Activated T-cell treated with anti-CD3 and anti-CD28 coated beads for 1 hour (primary cell): ENCODE measurements around the gene PCDHGC3.
"Not testable (repeated sequence)": the region's sequence is repeated elsewhere in the genome, so short reads cannot be mapped to it uniquely, and the experiment has no call there.

ENCODE experiments used
- DNase-seq: peaks from one replicate; pipeline ENCODE4 v3.0.0-alpha.2; 2020; ENCODE audit warnings: low read depth

PCDHGC3 gene

DNA sequence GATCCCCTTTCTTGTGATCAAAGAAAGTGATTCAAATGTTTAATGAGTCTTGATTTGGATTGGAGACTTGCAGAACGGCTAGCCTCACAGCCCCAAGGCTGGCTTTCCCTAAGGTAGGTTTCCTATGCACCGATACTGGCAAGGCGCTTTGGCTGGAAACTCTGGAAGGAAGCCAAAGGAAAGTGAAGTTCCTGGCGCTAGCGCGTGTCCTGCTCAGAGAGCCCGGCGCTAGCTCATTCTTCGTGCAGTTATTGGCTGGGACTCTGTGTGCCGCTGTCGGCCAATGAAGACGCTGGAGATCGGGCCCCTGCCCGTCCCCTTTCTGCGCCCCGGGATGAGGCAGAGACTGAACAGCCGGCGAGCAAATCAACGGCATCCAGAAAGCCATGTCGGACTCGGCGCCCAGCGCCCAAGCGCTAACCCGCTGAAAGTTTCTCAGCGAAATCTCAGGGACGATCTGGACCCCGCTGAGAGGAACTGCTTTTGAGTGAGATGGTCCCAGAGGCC is at the start of gene PCDHGC3:
PCDHGC3 (plus strand) TSS at position 342 of the 507 bp plus-strand sequence; CDS start at position 493, 151 bp downstream.
- DNase-seq: no peak

DNA sequence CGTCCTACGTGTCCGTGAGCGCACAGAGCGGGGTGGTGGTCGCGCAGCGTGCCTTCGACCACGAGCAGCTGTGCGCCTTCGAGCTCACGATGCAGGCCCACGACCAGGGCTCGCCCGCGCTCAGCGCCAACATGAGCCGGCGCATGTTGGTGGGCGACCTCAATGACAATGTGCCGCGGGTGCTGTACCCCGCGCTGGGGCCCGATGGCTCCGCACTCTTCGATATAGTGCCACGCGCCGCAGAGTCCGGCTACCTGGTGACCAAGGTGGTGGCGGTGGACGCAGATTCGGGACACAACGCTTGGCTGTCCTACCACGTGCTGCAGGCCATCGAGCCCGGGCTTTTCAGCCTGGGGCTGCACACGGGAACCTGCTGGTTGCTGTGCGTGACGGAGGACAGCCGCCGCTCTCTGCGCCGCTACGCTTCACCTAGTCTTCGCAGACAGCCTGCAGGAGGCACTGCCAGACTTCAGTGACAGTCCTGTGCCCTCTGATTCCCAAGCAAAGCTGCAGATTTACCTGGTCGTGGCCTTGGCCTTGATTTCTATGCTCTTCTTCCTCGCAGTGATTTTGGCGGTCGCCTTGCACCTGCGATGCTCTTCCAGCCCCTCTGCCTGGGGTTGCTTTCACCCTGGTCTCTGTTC is 47.9 kb upstream of the PCDHGC3 start:
- DNase-seq: no peak

DNA sequence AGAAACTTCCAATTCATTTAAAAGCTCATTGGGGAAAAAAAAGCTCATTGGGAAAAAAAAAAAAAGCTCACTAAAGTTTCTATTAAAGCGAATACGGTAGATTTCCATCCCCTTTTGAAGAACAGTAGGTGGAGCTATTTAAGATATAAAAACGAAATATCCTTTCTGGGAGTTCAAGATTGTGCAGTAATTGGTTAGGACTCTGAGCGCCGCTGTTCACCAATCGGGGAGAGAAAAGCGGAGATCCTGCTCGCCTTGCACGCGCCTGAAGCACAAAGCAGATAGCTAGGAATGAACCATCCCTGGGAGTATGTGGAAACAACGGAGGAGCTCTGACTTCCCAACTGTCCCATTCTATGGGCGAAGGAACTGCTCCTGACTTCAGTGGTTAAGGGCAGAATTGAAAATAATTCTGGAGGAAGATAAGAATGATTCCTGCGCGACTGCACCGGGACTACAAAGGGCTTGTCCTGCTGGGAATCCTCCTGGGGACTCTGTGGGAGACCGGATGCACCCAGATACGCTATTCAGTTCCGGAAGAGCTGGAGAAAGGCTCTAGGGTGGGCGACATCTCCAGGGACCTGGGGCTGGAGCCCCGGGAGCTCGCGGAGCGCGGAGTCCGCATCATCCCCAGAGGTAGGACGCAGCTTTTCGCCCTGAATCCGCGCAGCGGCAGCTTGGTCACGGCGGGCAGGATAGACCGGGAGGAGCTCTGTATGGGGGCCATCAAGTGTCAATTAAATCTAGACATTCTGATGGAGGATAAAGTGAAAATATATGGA is 45.2 kb upstream of the PCDHGC3 start, which contains the start of gene PCDHGA12:
PCDHGA12 (plus strand) TSS at position 176 of the 782 bp plus-strand sequence; CDS start at position 429, 253 bp downstream.
- DNase-seq: no peak

DNA sequence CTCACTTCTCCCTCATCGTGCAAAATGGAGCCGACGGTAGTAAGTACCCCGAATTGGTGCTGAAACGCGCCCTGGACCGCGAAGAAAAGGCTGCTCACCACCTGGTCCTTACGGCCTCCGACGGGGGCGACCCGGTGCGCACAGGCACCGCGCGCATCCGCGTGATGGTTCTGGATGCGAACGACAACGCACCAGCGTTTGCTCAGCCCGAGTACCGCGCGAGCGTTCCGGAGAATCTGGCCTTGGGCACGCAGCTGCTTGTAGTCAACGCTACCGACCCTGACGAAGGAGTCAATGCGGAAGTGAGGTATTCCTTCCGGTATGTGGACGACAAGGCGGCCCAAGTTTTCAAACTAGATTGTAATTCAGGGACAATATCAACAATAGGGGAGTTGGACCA is 44.5 kb upstream of the PCDHGC3 start:
- no peak for DNase-seq

DNA sequence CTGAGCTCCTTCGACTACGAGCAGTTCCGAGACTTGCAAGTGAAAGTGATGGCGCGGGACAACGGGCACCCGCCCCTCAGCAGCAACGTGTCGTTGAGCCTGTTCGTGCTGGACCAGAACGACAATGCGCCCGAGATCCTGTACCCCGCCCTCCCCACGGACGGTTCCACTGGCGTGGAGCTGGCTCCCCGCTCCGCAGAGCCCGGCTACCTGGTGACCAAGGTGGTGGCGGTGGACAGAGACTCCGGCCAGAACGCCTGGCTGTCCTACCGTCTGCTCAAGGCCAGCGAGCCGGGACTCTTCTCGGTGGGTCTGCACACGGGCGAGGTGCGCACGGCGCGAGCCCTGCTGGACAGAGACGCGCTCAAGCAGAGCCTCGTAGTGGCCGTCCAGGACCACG is 43.5 kb upstream of the PCDHGC3 start:
- DNase-seq: not testable (repeated sequence)

DNA sequence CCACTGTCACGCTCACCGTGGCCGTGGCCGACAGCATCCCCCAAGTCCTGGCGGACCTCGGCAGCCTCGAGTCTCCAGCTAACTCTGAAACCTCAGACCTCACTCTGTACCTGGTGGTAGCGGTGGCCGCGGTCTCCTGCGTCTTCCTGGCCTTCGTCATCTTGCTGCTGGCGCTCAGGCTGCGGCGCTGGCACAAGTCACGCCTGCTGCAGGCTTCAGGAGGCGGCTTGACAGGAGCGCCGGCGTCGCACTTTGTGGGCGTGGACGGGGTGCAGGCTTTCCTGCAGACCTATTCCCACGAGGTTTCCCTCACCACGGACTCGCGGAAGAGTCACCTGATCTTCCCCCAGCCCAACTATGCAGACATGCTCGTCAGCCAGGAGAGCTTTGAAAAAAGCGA is 43.0 kb upstream of the PCDHGC3 start:
- not testable (repeated sequence) for DNase-seq

DNA sequence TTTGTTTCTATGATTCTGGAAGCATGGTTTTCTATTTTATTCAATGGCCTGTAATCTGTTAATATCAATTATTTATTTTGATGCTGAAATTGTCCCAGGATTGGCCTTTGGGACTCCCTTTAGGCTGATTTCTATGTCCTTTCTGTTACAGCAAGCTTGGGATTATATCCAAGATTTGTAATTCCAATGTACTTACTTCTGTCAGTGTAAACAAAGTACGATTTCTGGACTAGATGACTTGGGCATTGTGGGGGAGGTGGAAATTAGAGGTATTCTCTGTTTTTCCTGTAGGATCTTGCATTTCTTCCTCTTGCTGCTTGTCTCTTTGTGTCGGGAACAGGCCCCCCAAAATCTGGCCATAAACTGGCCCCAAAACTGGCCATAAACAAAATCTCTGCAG is 41.8 kb upstream of the PCDHGC3 start:
- no peak for DNase-seq

DNA sequence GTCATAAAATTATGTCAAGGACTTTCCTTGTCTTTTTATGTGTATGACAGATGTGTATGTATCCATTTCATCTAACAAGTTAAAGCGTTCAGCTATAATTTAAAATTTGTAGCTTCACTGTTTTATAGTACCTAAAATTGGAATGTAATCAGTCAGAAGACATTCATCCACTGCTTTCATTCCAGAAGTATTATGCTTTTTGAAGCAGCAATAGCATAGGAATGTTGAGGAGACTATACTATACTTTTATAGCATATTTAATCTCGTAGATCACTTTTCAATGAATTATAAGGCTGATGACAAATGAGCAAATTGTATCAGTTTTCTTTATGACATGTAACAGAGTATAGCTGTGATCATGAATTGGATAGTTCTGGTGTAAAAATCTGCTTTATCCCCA is 38.5 kb upstream of the PCDHGC3 start:
- DNase-seq: no peak

DNA sequence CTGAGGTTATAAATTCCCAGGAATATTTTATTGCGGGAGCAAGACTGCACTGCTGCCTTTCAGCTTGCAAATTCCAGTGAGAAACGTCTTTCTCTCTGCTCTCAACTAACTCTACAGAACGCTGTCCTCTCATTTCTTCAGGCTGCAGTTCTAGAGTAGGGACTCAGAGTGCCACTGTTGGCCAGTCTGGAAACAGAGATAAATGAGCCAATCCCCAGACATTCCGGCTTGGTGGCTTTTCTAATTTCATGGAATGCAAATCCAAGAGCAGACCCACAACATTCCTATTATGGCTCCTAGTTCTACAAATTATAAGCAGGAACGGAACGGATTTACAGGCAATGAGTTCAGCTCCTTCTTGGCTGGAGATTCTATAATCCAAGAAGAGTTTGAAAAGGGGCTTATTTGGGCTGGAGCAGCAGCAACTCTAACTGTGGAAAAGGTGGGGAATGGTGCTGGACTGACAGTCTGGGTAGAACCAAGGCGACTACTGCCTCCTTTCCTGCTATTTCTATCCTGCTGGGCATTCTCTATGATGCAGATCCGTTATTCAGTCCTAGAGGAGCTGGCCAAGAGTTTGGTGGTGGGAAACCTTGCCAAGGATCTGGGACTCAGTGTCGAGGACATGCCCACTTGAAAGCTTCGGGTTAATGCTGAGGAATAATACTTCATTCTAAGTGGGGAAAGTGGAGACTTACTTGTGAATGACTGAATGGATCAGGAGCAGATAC is 36.2 kb upstream of the PCDHGC3 start:
- DNase-seq: no peak

DNA sequence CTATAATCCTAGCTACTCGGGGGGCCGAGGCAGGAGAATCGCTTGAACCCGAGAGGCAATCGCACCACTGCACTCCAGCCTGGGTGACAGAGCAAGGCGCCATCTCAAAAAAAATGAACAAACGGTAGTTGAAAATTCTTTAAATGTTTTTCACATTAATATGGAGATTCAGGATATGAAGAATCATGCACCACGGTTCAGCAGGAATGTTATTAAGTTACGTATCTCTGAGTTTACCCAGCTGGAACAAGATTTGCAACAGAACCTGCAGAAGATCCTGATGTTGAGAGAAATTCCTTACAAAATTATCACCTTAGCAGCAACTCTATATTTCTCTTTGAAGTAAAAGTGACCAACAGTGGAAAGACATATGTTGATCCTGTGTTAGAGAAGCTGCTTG is 35.4 kb upstream of the PCDHGC3 start:
- DNase-seq: no peak

DNA sequence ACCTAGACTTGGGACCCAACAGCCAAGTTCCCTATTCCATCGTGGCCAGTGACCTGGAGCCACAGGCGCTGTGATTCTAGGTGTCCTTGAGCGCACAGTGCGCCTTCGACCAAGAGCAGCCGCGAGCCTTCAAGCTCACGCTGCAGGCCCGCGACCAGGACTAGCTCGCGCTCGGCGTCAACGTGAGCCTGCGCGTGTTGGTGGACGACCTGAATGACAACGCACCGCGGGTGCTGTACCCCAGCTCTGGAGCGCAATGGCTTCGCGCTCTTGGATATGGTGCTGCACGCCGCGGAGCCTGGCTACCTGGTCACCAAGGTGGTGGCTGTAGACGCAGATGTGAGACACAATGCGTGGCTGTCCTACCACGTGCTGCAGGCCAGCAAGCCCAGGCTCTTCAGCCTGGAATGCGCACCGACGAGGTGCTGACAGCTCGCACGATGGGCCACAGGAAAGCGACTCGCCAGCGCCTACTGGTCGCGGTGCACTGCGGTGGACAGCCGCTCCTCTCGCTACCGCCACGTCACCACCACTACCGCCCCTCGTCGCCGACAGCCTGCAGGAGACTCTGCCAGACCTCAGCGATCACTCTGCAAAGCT is 34.1 kb upstream of the PCDHGC3 start:
- DNase-seq: no peak

DNA sequence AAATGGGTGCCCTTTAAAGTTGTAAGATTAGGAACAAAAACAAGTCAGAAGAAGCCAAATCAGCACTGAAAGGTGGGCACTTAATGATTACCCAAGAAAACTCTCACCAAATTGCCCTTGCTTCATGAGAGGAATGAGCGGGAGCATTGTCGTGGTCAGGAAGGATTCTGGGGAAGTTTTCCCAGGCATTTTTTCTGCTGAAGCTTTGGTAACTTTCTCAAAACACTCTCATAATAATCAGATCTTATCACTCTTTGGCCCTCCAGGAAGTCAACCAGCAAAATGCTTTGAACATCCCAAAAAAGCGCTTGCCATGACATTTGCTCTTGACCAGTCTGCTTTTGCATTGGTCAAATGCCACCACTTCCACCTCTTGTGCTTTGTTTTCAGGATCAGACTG is 10.4 kb upstream of the PCDHGC3 start:
- no peak for DNase-seq

DNA sequence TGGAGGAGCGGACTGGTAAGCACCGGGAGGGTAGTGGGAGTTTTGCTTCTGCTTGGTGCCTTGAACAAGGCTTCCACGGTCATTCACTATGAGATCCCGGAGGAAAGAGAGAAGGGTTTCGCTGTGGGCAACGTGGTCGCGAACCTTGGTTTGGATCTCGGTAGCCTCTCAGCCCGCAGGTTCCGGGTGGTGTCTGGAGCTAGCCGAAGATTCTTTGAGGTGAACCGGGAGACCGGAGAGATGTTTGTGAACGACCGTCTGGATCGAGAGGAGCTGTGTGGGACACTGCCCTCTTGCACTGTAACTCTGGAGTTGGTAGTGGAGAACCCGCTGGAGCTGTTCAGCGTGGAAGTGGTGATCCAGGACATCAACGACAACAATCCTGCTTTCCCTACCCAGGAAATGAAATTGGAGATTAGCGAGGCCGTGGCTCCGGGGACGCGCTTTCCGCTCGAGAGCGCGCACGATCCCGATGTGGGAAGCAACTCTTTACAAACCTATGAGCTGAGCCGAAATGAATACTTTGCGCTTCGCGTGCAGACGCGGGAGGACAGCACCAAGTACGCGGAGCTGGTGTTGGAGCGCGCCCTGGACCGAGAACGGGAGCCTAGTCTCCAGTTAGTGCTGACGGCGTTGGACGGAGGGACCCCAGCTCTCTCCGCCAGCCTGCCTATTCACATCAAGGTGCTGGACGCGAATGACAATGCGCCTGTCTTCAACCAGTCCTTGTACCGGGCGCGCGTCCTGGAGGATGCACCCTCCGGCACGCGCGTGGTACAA is 556 bp downstream of the PCDHGC3 start:
- no peak for DNase-seq

DNA sequence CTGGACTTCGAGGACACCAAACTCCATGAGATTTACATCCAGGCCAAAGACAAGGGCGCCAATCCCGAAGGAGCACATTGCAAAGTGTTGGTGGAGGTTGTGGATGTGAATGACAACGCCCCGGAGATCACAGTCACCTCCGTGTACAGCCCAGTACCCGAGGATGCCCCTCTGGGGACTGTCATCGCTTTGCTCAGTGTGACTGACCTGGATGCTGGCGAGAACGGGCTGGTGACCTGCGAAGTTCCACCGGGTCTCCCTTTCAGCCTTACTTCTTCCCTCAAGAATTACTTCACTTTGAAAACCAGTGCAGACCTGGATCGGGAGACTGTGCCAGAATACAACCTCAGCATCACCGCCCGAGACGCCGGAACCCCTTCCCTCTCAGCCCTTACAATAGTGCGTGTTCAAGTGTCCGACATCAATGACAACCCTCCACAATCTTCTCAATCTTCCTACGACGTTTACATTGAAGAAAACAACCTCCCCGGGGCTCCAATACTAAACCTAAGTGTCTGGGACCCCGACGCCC is 1.3 kb downstream of the PCDHGC3 start:
- DNase-seq: no peak

DNA sequence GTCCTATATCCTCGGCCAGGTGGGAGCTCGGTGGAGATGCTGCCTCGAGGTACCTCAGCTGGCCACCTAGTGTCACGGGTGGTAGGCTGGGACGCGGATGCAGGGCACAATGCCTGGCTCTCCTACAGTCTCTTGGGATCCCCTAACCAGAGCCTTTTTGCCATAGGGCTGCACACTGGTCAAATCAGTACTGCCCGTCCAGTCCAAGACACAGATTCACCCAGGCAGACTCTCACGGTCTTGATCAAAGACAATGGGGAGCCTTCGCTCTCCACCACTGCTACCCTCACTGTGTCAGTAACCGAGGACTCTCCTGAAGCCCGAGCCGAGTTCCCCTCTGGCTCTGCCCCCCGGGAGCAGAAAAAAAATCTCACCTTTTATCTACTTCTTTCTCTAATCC is 2.0 kb downstream of the PCDHGC3 start:
- DNase-seq: no peak

DNA sequence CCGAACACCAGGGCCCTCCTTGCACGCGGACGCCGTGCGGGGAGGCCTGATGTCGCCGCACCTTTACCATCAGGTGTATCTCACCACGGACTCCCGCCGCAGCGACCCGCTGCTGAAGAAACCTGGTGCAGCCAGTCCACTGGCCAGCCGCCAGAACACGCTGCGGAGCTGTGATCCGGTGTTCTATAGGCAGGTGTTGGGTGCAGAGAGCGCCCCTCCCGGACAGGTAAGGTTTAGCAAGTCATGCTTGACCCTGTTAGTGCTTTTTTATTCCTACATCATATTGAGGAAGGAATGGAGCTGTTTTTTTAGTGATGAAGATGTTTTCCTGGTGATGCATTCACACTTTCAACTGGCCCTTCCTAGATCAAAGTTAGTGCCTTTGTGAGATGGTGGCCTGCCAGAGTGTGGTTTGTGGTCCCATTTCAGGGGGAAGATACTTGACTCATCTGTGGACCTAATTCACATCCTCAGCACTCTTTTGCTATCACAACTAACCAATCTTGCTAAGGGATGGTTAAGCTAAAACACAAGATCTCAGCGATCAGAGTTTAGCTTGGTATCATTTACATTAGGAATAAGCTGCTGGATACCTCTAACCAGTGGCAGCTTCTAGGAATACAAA is 2.7 kb downstream of the PCDHGC3 start:
- DNase-seq: no peak

DNA sequence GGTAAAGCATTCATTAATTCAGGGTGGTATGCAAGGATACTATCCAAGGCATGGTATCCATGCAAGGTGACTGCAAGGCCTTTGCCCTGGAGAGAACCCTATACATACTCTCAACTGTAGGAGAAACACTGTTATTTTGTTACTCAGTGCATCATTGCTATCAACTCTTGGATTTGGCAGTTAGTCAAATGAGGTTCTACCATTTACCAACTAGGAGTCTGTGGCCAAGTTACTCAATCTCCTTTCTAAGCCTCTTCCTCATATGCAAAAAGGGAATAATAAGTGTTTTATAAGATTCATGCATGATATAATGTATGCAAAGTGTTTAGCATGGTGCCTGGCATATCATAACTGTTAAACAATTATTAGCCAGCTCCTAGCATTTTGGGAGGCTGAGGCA is 4.0 kb downstream of the PCDHGC3 start:
- no peak for DNase-seq

DNA sequence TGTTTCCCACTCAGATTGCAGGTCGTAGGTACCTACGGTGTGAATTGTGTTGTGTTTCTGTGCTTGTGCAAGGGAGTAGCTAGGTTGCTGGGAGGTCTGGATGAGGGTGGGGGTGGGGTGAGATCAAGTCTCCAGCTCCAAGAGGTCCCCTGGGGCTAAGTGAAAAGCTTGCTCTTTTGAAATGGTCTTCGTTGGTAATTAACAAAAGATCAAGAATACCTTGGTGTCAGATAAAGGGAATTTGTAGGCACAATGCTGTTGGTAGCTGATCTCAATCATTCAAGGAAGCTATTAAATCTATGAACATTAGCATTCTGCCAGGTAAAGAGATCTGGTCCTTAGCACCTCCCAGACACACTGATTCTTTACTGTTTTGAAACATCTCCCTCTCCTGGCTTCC is 8.1 kb downstream of the PCDHGC3 start:
- no peak for DNase-seq

DNA sequence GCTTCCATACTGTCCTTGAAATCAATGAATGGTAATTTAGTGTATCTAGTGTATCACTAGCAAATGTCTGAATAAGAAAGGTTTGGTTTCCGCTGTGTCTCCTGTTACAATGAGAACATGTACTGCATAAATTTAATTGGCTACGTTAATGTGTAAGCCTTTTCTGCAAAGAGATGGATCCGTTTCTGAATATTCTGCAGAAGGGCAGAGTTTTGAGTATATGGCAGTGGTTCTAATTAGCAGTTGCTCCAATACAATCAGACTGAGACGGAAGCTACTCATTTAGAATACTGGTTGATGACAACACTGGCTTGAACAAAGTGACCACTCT is 8.5 kb downstream of the PCDHGC3 start:
- no peak for DNase-seq

DNA sequence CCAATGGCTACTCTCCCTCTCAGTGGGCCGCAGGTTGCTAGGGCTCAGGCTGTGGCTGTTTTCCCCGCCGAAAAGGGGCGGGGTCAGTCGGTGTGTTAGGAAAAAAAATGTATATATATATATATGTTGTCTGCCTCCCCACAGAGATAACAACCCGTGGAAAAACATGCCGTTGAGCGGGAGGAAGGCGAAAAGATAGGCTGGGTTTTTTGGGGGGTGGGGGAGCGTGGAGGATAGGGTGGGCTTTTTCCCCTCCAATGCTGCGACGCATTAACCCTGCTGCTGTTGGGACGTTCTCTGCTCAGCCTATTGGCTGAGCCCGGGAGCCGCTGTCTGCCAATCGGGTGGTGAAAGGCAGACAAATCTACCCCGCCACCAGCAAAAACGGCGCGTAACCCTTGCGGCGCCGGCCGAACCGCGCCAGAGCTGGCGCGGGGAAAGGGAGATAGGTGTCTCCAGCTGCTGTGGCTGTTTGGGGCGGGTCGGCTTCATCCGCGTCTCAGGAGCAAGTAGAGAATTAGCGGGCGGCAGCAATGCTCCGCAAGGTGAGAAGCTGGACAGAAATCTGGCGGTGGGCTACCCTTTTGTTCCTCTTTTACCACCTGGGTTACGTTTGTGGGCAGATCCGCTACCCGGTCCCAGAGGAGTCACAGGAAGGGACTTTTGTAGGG is 9.0 kb downstream of the PCDHGC3 start, which contains the start of gene PCDHGC4:
PCDHGC4 (plus strand) TSS at position 390 of the 671 bp plus-strand sequence; CDS start at position 534, 144 bp downstream.
- DNase-seq: no peak
